HEK293T (cell line): ENCODE data around the gene TRIM2.
A peak's percentile ranks its signal among the peaks of the same experiment; 100 is the strongest.

Source experiments
- CTCF ChIA-PET: fragments of 350-600 bp; formaldehyde crosslinking; extraction: SDS; loops from one replicate; lab custom pipeline; 2021; ENCODE audit warnings: antibody characterized with exemption, inconsistent platforms; lab: Yijun Ruan, JAX
- POLR2A ChIA-PET: fragments of 350-600 bp; formaldehyde crosslinking; extraction: SDS; loops from one replicate; lab custom pipeline; 2020; ENCODE audit warnings: antibody characterized with exemption, inconsistent platforms; lab: Yijun Ruan, JAX
- DNase-seq: peaks from one replicate; pipeline ENCODE4 v3.0.0; 2012; ENCODE audit warnings: mixed read lengths; ENCODE audit errors: extremely low spot score
- ARNT ChIP-seq: fragments of 450-650 bp; IDR thresholded peaks from 2 replicates; pipeline ENCODE4 v1.6.1; 2017; ENCODE audit warnings: mild to moderate bottlenecking
- BHLHE40 ChIP-seq: fragments of 450-650 bp; IDR thresholded peaks from 2 replicates; pipeline ENCODE4 v1.6.1; 2016; ENCODE audit warnings: mild to moderate bottlenecking, moderate library complexity, borderline replicate concordance
- CTBP1 ChIP-seq: fragments of 450-650 bp; IDR thresholded peaks from 2 replicates; pipeline ENCODE4 v1.6.1; 2016; ENCODE audit warnings: borderline replicate concordance
- ELF4 ChIP-seq: fragments of 450-650 bp; IDR thresholded peaks from 2 replicates; pipeline ENCODE4 v1.6.1; 2017; ENCODE audit warnings: antibody characterized with exemption
- FOXA1 ChIP-seq: fragments of 450-650 bp; IDR thresholded peaks from 2 replicates; pipeline ENCODE4 v1.6.1; 2016; ENCODE audit warnings: mild to moderate bottlenecking
- FOXK2 ChIP-seq: fragments of 450-650 bp; IDR thresholded peaks from 2 replicates; pipeline ENCODE4 v1.6.1; 2016; ENCODE audit warnings: mild to moderate bottlenecking
- FOXM1 ChIP-seq: fragments of 450-650 bp; IDR thresholded peaks from 2 replicates; pipeline ENCODE4 v1.6.1; 2017; ENCODE audit warnings: mild to moderate bottlenecking, borderline replicate concordance
- HDGF ChIP-seq: fragments of 450-650 bp; IDR thresholded peaks from 2 replicates; pipeline ENCODE4 v1.6.1; 2017; ENCODE audit warnings: antibody characterized with exemption, borderline replicate concordance
- L3MBTL2 ChIP-seq: fragments of 450-650 bp; conservative IDR thresholded peaks from 2 replicates; pipeline ENCODE4 v1.6.1; 2016; ENCODE audit warnings: mild to moderate bottlenecking
- LEF1 ChIP-seq: fragments of 450-650 bp; IDR thresholded peaks from 2 replicates; pipeline ENCODE4 v1.6.1; 2017; ENCODE audit warnings: mild to moderate bottlenecking, borderline replicate concordance
- NFRKB ChIP-seq: fragments of 450-650 bp; IDR thresholded peaks from 2 replicates; pipeline ENCODE4 v1.6.1; 2016; ENCODE audit warnings: mild to moderate bottlenecking, moderate library complexity
- PKNOX1 ChIP-seq: fragments of 450-650 bp; IDR thresholded peaks from 2 replicates; pipeline ENCODE4 v1.6.1; 2016
- SP1 ChIP-seq: fragments of 450-650 bp; IDR thresholded peaks from 2 replicates; pipeline ENCODE4 v1.6.1; 2017
- SUZ12 ChIP-seq: fragments of 450-650 bp; IDR thresholded peaks from 2 replicates; pipeline ENCODE4 v1.6.1; 2016; ENCODE audit warnings: mild to moderate bottlenecking
- TARDBP ChIP-seq: fragments of 450-650 bp; IDR thresholded peaks from 2 replicates; pipeline ENCODE4 v1.6.1; 2016
- ZNF384 ChIP-seq: fragments of 450-650 bp; IDR thresholded peaks from 2 replicates; pipeline ENCODE4 v1.6.1; 2016

Gene TRIM2

GRCh38 chr4:153341575-153342090 lies 137.4 kb downstream of the TRIM2 start:
- DNase-seq, result no peak
- POLR2A ChIA-PET, result no interaction called here
- no peak for TF ChIP-seq FOXK2
- TF ChIP-seq BHLHE40, result no peak
- TF ChIP-seq CTBP1, result no peak
- TF ChIP-seq ARNT, result no peak
- TF ChIP-seq ELF4, result no peak
- TF ChIP-seq ZNF384, result no peak
- TF ChIP-seq SP1, result no peak
- no peak for TF ChIP-seq PKNOX1
- TF ChIP-seq L3MBTL2, result no peak
- no peak for TF ChIP-seq SUZ12
- no peak for TF ChIP-seq NFRKB
- TF ChIP-seq HDGF, result no peak
- TF ChIP-seq TARDBP, result no peak
- TF ChIP-seq FOXA1, result no peak
- TF ChIP-seq LEF1, result no peak
- CTCF ChIA-PET, result interaction anchor here (0.5 to 1.7 kb wide), 3 partner anchors 55 to 199 kb away, joined by 3 to 6 read pairs (median 4); no protein-coding TSS in a partner anchor

- no peak for DNase-seq
- ChIA-PET CTCF (interaction anchor here (0.9 to 1.7 kb wide), 2 partner anchors 200 to 209 kb away, joined by 6 to 7 read pairs; no protein-coding TSS in a partner anchor), POLR2A (interaction anchor here (1.2 kb wide), 1 partner anchor 123 kb away, joined by 3 read pairs; the partner anchor contains the start of gene TMEM131L)
- no peak for TF ChIP-seq BHLHE40
- TF ChIP-seq FOXM1, result no peak
- TF ChIP-seq L3MBTL2, result no peak
- no peak for TF ChIP-seq TARDBP
- TF ChIP-seq FOXK2, result no peak
- TF ChIP-seq ELF4, result no peak
These were observed 138.7 kb downstream of the TRIM2 start for GRCh38 chr4:153342751-153343552.

GRCh38 chr4:153344131-153345011 lies 140.1 kb downstream of the TRIM2 start, which contains the start of gene MND1:
Gene MND1, plus strand, starts transcription at chr4:153344688. Its CDS starts 50 bp downstream, at chr4:153344738.
- ChIA-PET POLR2A (interaction anchor here (1.0 to 2.2 kb wide), 12 partner anchors 10 to 299 kb away, joined by 3 to 14 read pairs (median 4); partner anchors contain the start of gene TMEM131L), CTCF (interaction anchor here (0.6 to 3.7 kb wide), 11 partner anchors 27 to 398 kb away, joined by 3 to 22 read pairs (median 3); no protein-coding TSS in a partner anchor)
- DNase-seq, result peak; percentile 91
- TF ChIP-seq HDGF (no peak), FOXM1 (peak; percentile 4; the same call in 1 of the 2 replicates), CTBP1 (0 out of 2 replicates have a peak, but pooled peaks have one; percentile 34), ZNF384 (no peak), L3MBTL2 (peak; percentile 85), FOXA1 (no peak), PKNOX1 (no peak)

- ChIA-PET POLR2A (interaction anchor here (0.6 to 2.2 kb wide), 21 partner anchors 9 to 409 kb away, joined by 3 to 14 read pairs (median 4); partner anchors contain the start of genes TMEM131L and TRIM2), CTCF (interaction anchor here (0.5 to 3.7 kb wide), 8 partner anchors 88 to 403 kb away, joined by 3 to 22 read pairs (median 4); no protein-coding TSS in a partner anchor)
- peak; percentile 58 for DNase-seq
- TF ChIP-seq FOXM1 (no peak), L3MBTL2 (peak; percentile 83)
These were observed 141.1 kb downstream of the TRIM2 start for GRCh38 chr4:153345012-153345981.

- CTCF ChIA-PET, result interaction anchor here (0.5 to 3.7 kb wide), 7 partner anchors 87 to 1065 kb away, joined by 3 to 22 read pairs (median 4); no protein-coding TSS in a partner anchor
- no peak for TF ChIP-seq LEF1
- DNase-seq, result no peak
- POLR2A ChIA-PET, result interaction anchor here (0.6 to 2.2 kb wide), 12 partner anchors 9 to 408 kb away, joined by 3 to 14 read pairs (median 4); partner anchors contain the start of genes TMEM131L and TRIM2
These were observed 141.8 kb downstream of the TRIM2 start for GRCh38 chr4:153346031-153346430.
